GM12865 (cell line): Measurements from ENCODE around the gene XPO5.

Source experiments
- DNase-seq: peaks from one replicate; pipeline ENCODE4 v3.0.0; 2010; ENCODE audit warnings: low read depth
- H3K4me3 ChIP-seq: 2 replicates; pipeline ENCODE4 v1.5.1; 2011; ENCODE audit warnings: mild to moderate bottlenecking, low read depth, low read length, control low read depth
- CTCF ChIP-seq: IDR thresholded peaks from 2 replicates; pipeline ENCODE4 v1.5.1; 2011; ENCODE audit warnings: low read length, control low read depth, low read depth, inconsistent platforms; ENCODE audit not compliant: insufficient read depth; ENCODE audit errors: missing control alignments

Gene XPO5

GRCh38 chr6:43621078-43621835 is 45.4 kb upstream of the XPO5 start:
- no peak for DNase-seq
- H3K4me3 ChIP-seq: no peak overlapping the region
- no peak for TF ChIP-seq CTCF

GRCh38 chr6:43616725-43617472 is 41.1 kb upstream of the XPO5 start:
- no peak overlapping the region for H3K4me3 ChIP-seq
- no peak for DNase-seq
- no peak for TF ChIP-seq CTCF

- TF ChIP-seq CTCF: no peak
- no peak for DNase-seq
Measured at GRCh38 chr6:43614396-43614730, 38.5 kb upstream of the XPO5 start.

GRCh38 chr6:43613721-43614395 is 38.0 kb upstream of the XPO5 start:
- H3K4me3 ChIP-seq: no peak overlapping the region
- no peak for TF ChIP-seq CTCF
- DNase-seq: no peak

More at GRCh38 chr6:43614396-43614730, 38.5 kb upstream of the XPO5 start:
- H3K4me3 ChIP-seq: no peak overlapping the region

- no peak overlapping the region for H3K4me3 ChIP-seq
- no peak for TF ChIP-seq CTCF
- no peak for DNase-seq
Measured at GRCh38 chr6:43610431-43610830, 34.6 kb upstream of the XPO5 start.

- DNase-seq: no peak
- no peak for TF ChIP-seq CTCF
- no peak overlapping the region for H3K4me3 ChIP-seq
Measured at GRCh38 chr6:43609402-43609801, 33.6 kb upstream of the XPO5 start.
